Measurements from ENCODE around the gene RBPJ. TPM values are rescaled to one million over a fixed set of nuclear protein-coding genes. Genes with fewer than 3 reads are reported as not detected.
A peak's percentile ranks its signal among the peaks of the same experiment; 100 is the strongest.
"Not testable (repeated sequence)": the region's sequence is repeated elsewhere in the genome, so short reads cannot be mapped to it uniquely, and the experiment has no call there.

The RBPJ gene
- total RNA-seq, 4 donors from 2014 or later = 28.7 to 65.6 (median 37.1) TPM

- H3K27me3 ChIP-seq = no peaks in the 10 kb centered on the region
- WGBS, 2 donors = 61 to 85% methylated on average over 6 to 7 of the region's 7 CpGs
- intact Hi-C loops (cut with DNase I) = no loop called here
- no peak overlapping the region for H3K27ac ChIP-seq
- H3K36me3 ChIP-seq = no peaks in the 10 kb centered on the region
- H3K4me3 ChIP-seq = no peak overlapping the region
- TF ChIP-seq POLR2A (IDR thresholded peaks at IDR 0.05) (no peak), CTCF (IDR thresholded peaks at IDR 0.05) (no peak)
- peaks cover 5 to 39% (median 7%) of the 10 kb centered on the region in 3 donors for H3K4me1 ChIP-seq
- DNase-seq = no peak
- no peaks in the 10 kb centered on the region for H3K9me3 ChIP-seq
Observed at GRCh38 chr4:26354491-26354890, 33.7 kb downstream of the RBPJ start.

- no peak for TF ChIP-seq CTCF (IDR thresholded peaks at IDR 0.05)
- TF ChIP-seq POLR2A (IDR thresholded peaks at IDR 0.05) = no peak
- no peak overlapping the region for H3K4me3 ChIP-seq
- no peaks in the 10 kb centered on the region for H3K27me3 ChIP-seq
- no peak for DNase-seq
- H3K9me3 ChIP-seq = no peaks in the 10 kb centered on the region
- WGBS, 2 donors = 90 to 100% methylated on average over 1 of the region's 1 CpG
- intact Hi-C loops (cut with DNase I) = no loop called here
- peaks cover 5 to 39% (median 7%) of the 10 kb centered on the region in 3 donors for H3K4me1 ChIP-seq
- no peaks in the 10 kb centered on the region for H3K36me3 ChIP-seq
- H3K27ac ChIP-seq = no peak overlapping the region
Observed at GRCh38 chr4:26355392-26356052, 34.7 kb downstream of the RBPJ start.

- WGBS, 2 donors = 43 to 54% methylated on average over 2 of the region's 2 CpGs
- H3K27ac ChIP-seq = peak overlapping the region in 1 of 4 donors; percentile 19
- DNase-seq = no peak
Observed at GRCh38 chr4:26356081-26356501, 35.3 kb downstream of the RBPJ start.

GRCh38 chr4:26359521-26359920 is 38.7 kb downstream of the RBPJ start:
- 50 to 82% methylated on average over 7 of the region's 32 CpGs for WGBS, 2 donors
- H3K27ac ChIP-seq; H3K36me3 ChIP-seq; DNase-seq; H3K4me3 ChIP-seq; H3K9me3 ChIP-seq; H3K27me3 ChIP-seq; intact Hi-C loops (cut with DNase I): not testable (repeated sequence)
- H3K4me1 ChIP-seq = peaks cover 5 to 32% (median 7%) of the 10 kb centered on the region in 3 donors

More at GRCh38 chr4:26356081-26356501, 35.3 kb downstream of the RBPJ start:
- Histone ChIP-seq H3K36me3 (no peaks in the 10 kb centered on the region), H3K27me3 (no peaks in the 10 kb centered on the region), H3K9me3 (no peaks in the 10 kb centered on the region), H3K4me3 (no peak overlapping the region), H3K4me1 (peaks cover 5 to 39% (median 7%) of the 10 kb centered on the region in 3 donors)
- TF ChIP-seq CTCF (IDR thresholded peaks at IDR 0.05) = no peak
- TF ChIP-seq POLR2A (IDR thresholded peaks at IDR 0.05) = no peak
- intact Hi-C loops (cut with DNase I) = no loop called here

- intact Hi-C loops (cut with DNase I) = no loop called here
- WGBS, 2 donors = 87 to 91% methylated on average over 4 of the region's 4 CpGs
- no peak for DNase-seq
- Histone ChIP-seq H3K27ac (no peak overlapping the region), H3K4me1 (peaks cover 5 to 26% (median 7%) of the 10 kb centered on the region in 3 donors), H3K36me3 (no peaks in the 10 kb centered on the region), H3K9me3 (no peaks in the 10 kb centered on the region), H3K4me3 (no peak overlapping the region), H3K27me3 (no peaks in the 10 kb centered on the region)
- TF ChIP-seq POLR2A (IDR thresholded peaks at IDR 0.05) = no peak
- no peak for TF ChIP-seq CTCF (IDR thresholded peaks at IDR 0.05)
Observed at GRCh38 chr4:26360273-26360672, 39.5 kb downstream of the RBPJ start.

All from esophagus squamous epithelium (tissue), 5 donors.